Stomach (tissue), 9 donors: ENCODE measurements around the gene SLC36A3. TPM values are rescaled to one million over a fixed set of nuclear protein-coding genes. Genes with fewer than 3 reads are reported as not detected.

Experiments
- DNase-seq, 2 donors: peaks; one replicate each; pipeline versions ENCODE4 v3.0.0 to v3.0.0-alpha.2; 2013 to 2019
- H3K27ac ChIP-seq, 5 donors: fragments of 200-600 bp in 4 of 5; sonication (generic) in 4 of 5; one replicate each; pipeline ENCODE4 v1.5.1; 2013 to 2019; ENCODE audit warnings: mild to moderate bottlenecking in 1 of 5, moderate library complexity in 1 of 5
- H3K27me3 ChIP-seq, 3 donors: fragments of 200-600 bp; sonication (generic); one replicate each; pipeline ENCODE4 v1.5.1; 2017 to 2019; ENCODE audit warnings: mixed run types in 1 of 3
- H3K36me3 ChIP-seq, 4 donors: fragments of 200-600 bp; sonication (generic); 1 replicate in 3 of 4; 2 replicates in 1 of 4; pipeline ENCODE4 v1.5.1; 2016 to 2019
- H3K4me1 ChIP-seq, 4 donors: fragments of 200-600 bp; sonication (generic); one replicate each; pipeline ENCODE4 v1.5.1; 2016 to 2019
- H3K4me3 ChIP-seq, 4 donors: fragments of 200-600 bp; sonication (generic) in 3 of 4; one replicate each; pipeline ENCODE4 v1.5.1; 2016 to 2019; ENCODE audit warnings: mild to moderate bottlenecking in 1 of 4
- H3K9me3 ChIP-seq, 4 donors: fragments of 200-600 bp; sonication (generic); one replicate each; pipeline ENCODE4 v1.5.1; 2016 to 2019
- CTCF ChIP-seq, 7 experiments: fragments of 450-650 bp in 4 of 7; fragments of 200-600 bp in 3 of 7; sonication (generic) in 3 of 7; IDR thresholded peaks; one replicate each; pipeline ENCODE4 v1.5.1; 2016 to 2019; ENCODE audit warnings: antibody characterized with exemption in 7 of 7, control low read depth in 2 of 7, mild to moderate bottlenecking in 1 of 7
- EP300 ChIP-seq: sonication (generic); formaldehyde crosslinking; IDR thresholded peaks from one replicate; pipeline ENCODE4 v1.6.1; 2017; ENCODE audit warnings: antibody characterized with exemption
- POLR2A ChIP-seq, 4 donors: fragments of 450-650 bp; IDR thresholded peaks; one replicate each; pipeline ENCODE4 v1.6.1; 2016; ENCODE audit warnings: antibody characterized with exemption in 4 of 4, control low read depth in 2 of 4, mild to moderate bottlenecking in 1 of 4, moderate library complexity in 1 of 4
- POLR2AphosphoS5 ChIP-seq, 3 donors: sonication (generic); formaldehyde crosslinking; IDR thresholded peaks; one replicate each; pipeline ENCODE4 v1.6.1; 2016; ENCODE audit warnings: antibody characterized with exemption in 3 of 3
- WGBS, 5 donors: extraction: QIAGEN DNeasy Blood & Tissue Kit in 3 of 5; methylation state at CpG; one replicate each; pipeline versions ENCODE4 v1.1.5 to v1.1.7; 2013 to 2018; 5-methylcytosine and 5-hydroxymethylcytosine counted together
- intact Hi-C: fragments of 100-400 bp; cut with DNase I; formaldehyde crosslinking; loops from one replicate; pipeline ENCODE4 v1.15.1; 2023; ENCODE audit warnings: low total_unique reads
- polyA plus RNA-seq, 3 donors: library from polyadenylated mRNA; stranded (reverse); fragments of 200-250 nt; gene quantifications; one replicate each; pipeline ENCODE4 v1.2.3, GENCODE V29; 2013
- total RNA-seq, 5 donors: library from RNA; depleted of rRNA; stranded (reverse); fragments of >200 nt; gene quantifications; one replicate each; pipeline versions ENCODE4 v1.1.0 to v1.2.3, GENCODE V29; 2014 to 2016
- donor health status: healthy with polysubstance abuse.
- donor health status: Bipolar disorder and iron deficiency.
- donor health status: healthy.

Gene SLC36A3
- total and polyA plus RNA-seq, 8 donors = not detected

- intact Hi-C loops = no loop called here
- Histone ChIP-seq H3K9me3 (no peaks in the 10 kb centered on the region), H3K27ac (peak overlapping the region in 1 of 5 donors; percentile 22), H3K27me3 (no peaks in the 10 kb centered on the region), H3K4me1 (peaks cover 11 to 40% (median 20%) of the 10 kb centered on the region in 4 donors), H3K36me3 (no peaks in the 10 kb centered on the region), H3K4me3 (peak overlapping the region in 1 of 4 donors; percentile 66)
- no peak for DNase-seq
- no peak for TF ChIP-seq POLR2AphosphoS5 (IDR thresholded peaks at IDR 0.05)
- TF ChIP-seq EP300 = no peak
- TF ChIP-seq POLR2A (IDR thresholded peaks at IDR 0.05) = no peak
- TF ChIP-seq CTCF (IDR thresholded peaks at IDR 0.05) = no peak
- WGBS, 5 donors = 90 to 96% (median 94%) methylated on average over 4 of the region's 4 CpGs
Observed at GRCh38 chr5:151251621-151252020, 51.9 kb downstream of the SLC36A3 start.

DNA sequence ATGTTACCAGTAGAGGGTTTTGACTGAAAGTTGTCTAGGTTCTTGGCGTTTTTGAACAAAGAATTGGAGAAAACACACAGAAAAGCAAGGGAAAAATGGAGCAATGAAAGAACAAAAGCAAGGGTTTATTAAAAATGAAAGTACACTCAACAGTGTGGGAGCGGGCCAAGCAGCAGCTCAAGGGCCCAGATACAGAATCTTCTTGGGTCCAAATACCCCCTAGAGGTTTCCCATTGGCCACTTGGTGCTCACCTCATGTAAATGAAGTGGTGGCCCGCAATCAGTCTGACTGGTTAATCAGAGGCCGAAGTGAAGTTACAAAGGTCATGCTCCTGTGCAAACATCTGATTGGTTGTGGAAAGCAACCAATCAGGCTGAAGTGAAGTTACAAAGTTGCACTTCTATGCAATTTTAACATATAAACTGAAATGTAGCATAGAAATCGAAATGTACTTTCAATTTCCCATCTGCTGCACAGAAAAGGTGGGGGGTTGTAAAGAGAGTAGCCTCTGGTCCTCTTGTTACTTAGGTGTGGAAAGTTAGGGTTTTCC, 52.5 kb downstream of the SLC36A3 start:
- TF ChIP-seq POLR2AphosphoS5 (IDR thresholded peaks at IDR 0.05) (no peak), CTCF (IDR thresholded peaks at IDR 0.05) (no peak), POLR2A (IDR thresholded peaks at IDR 0.05) (no peak), EP300 (no peak)
- DNase-seq = no peak
- intact Hi-C loops = no loop called here
- Histone ChIP-seq H3K36me3 (no peaks in the 10 kb centered on the region), H3K4me3 (no peak overlapping the region), H3K27ac (peak overlapping the region in 1 of 5 donors; percentile 22), H3K4me1 (peaks cover 11 to 38% (median 20%) of the 10 kb centered on the region in 4 donors), H3K9me3 (no peaks in the 10 kb centered on the region), H3K27me3 (no peaks in the 10 kb centered on the region)
- 61 to 74% (median 70%) methylated on average over 5 of the region's 5 CpGs for WGBS, 5 donors

- intact Hi-C loops = no loop called here
- TF ChIP-seq EP300 (no peak), POLR2AphosphoS5 (IDR thresholded peaks at IDR 0.05) (no peak)
- no peak for DNase-seq
- no peak overlapping the region for H3K4me3 ChIP-seq
- no peaks in the 10 kb centered on the region for H3K9me3 ChIP-seq
- no peaks in the 10 kb centered on the region for H3K36me3 ChIP-seq
- 87 to 88% (median 87%) methylated on average over 10 of the region's 10 CpGs for WGBS, 5 donors
- H3K4me1 ChIP-seq = peaks cover 11 to 32% (median 19%) of the 10 kb centered on the region in 4 donors
- H3K27me3 ChIP-seq = no peaks in the 10 kb centered on the region
- H3K27ac ChIP-seq = peak overlapping the region in 1 of 5 donors; percentile 22
Observed at GRCh38 chr5:151250346-151251000, 53.1 kb downstream of the SLC36A3 start.

DNA sequence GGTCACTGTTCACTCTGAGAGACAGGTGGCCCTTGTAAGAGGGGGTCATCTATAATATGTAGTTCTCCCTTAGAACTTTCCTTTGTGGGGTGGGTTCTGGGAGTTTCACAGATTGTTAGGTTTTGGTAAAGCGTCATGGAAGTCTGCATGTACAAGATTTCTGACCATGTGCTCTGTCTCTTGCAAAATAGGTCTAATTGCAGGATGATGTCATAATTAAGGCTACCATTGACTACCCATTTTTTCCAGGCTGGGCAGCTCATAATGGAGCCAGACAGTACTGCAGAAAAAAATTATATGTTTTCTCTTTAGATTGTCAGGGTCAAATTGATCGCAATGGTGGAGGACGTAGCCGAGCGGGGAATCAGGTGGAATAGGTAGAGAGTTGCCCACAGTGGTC, 54.3 kb downstream of the SLC36A3 start:
- 77 to 97% (median 85%) methylated on average over 5 of the region's 5 CpGs for WGBS, 5 donors
- intact Hi-C loops = loop anchor here (10.0 kb wide), 2 partner anchors 84 to 194 kb away; no protein-coding TSS in a partner anchor

More for the DNA sequence above, 54.3 kb downstream of the SLC36A3 start:
- Histone ChIP-seq H3K27ac (no peak overlapping the region), H3K4me1 (peaks cover 10 to 20% (median 11%) of the 10 kb centered on the region in 4 donors), H3K36me3 (no peaks in the 10 kb centered on the region), H3K9me3 (no peaks in the 10 kb centered on the region), H3K4me3 (no peak overlapping the region), H3K27me3 (no peaks in the 10 kb centered on the region)
- TF ChIP-seq POLR2A (IDR thresholded peaks at IDR 0.05) (no peak), CTCF (IDR thresholded peaks at IDR 0.05) (no peak), EP300 (no peak), POLR2AphosphoS5 (IDR thresholded peaks at IDR 0.05) (no peak)
- DNase-seq = no peak
